Osteoblast (primary cell): ENCODE results near the gene FKBP6. TPM values are rescaled to one million over a fixed set of nuclear protein-coding genes. Genes with fewer than 3 reads are reported as not detected.
"Not testable (repeated sequence)": the region's sequence is repeated elsewhere in the genome, so short reads cannot be mapped to it uniquely, and the experiment has no call there.

Source experiments
- DNase-seq: peaks from one replicate; pipeline ENCODE4 v3.0.0; 2011; ENCODE audit warnings: low spot score, mixed read lengths; ENCODE audit not compliant: insufficient read length; ENCODE audit errors: missing footprints
- H2AFZ ChIP-seq: 2 replicates; pipeline ENCODE4 v1.6.0; 2011; ENCODE audit warnings: mild to moderate bottlenecking, low read length
- H3K27ac ChIP-seq: 2 replicates; pipeline ENCODE4 v1.5.1; 2011; ENCODE audit warnings: mild to moderate bottlenecking, low read depth, low read length, moderate library complexity
- H3K27me3 ChIP-seq: 2 replicates; pipeline ENCODE4 v1.6.0; 2012; ENCODE audit warnings: mild to moderate bottlenecking, control low read depth, inconsistent platforms, low read length, moderate library complexity; ENCODE audit not compliant: insufficient read depth
- H3K36me3 ChIP-seq: 2 replicates; pipeline ENCODE4 v1.5.1; 2011; ENCODE audit warnings: mild to moderate bottlenecking, low read length, control low read depth, moderate library complexity; ENCODE audit not compliant: insufficient read depth
- H3K4me1 ChIP-seq: 2 replicates; pipeline ENCODE4 v1.5.1; 2011; ENCODE audit warnings: mild to moderate bottlenecking, low read length, control low read depth, moderate library complexity; ENCODE audit not compliant: insufficient read depth
- H3K4me2 ChIP-seq: 2 replicates; pipeline ENCODE4 v1.6.0; 2011; ENCODE audit warnings: mild to moderate bottlenecking, low read length; ENCODE audit not compliant: insufficient read depth
- H3K4me3 ChIP-seq: fragments of 200-600 bp; sonication (generic); 3 replicates; pipeline ENCODE4 v1.5.1; 2012; ENCODE audit warnings: mild to moderate bottlenecking, low read length, inconsistent platforms; ENCODE audit not compliant: insufficient read depth
- H3K79me2 ChIP-seq: 2 replicates; pipeline ENCODE4 v1.6.0; 2012; ENCODE audit warnings: mild to moderate bottlenecking, low read length, control low read depth, inconsistent platforms; ENCODE audit not compliant: insufficient read depth
- H3K9me3 ChIP-seq: 2 replicates; pipeline ENCODE4 v1.5.1; 2011; ENCODE audit warnings: low read depth, low read length, control low read depth
- H4K20me1 ChIP-seq: 2 replicates; pipeline ENCODE4 v1.6.0; 2012; ENCODE audit warnings: mild to moderate bottlenecking, low read length, control low read depth; ENCODE audit not compliant: insufficient read depth
- CTCF ChIP-seq: IDR thresholded peaks from 2 replicates; pipeline ENCODE4 v1.5.1; 2011; ENCODE audit warnings: mild to moderate bottlenecking, low read depth, low read length, moderate library complexity; ENCODE audit errors: extremely low read depth
- total RNA-seq: library from RNA; depleted of rRNA; stranded (reverse); fragments of >200 nt; gene quantifications from 2 replicates; pipeline ENCODE4 v1.2.3, GENCODE V29; 2012

Gene FKBP6
- total RNA-seq, 1 donor = not detected

GRCh38 chr7:73324081-73324845 lies 3.7 kb upstream of the FKBP6 start:
- Histone ChIP-seq H3K4me3 (peak overlapping the region; percentile 49), H2AFZ (peak overlapping the region; percentile 65), H3K4me2 (peak overlapping the region; percentile 72)
- DNase-seq = peak; percentile 98
- not testable (repeated sequence) for H3K4me1 ChIP-seq, H3K79me2 ChIP-seq, H3K36me3 ChIP-seq, H3K27me3 ChIP-seq, H3K9me3 ChIP-seq, H3K27ac ChIP-seq, H4K20me1 ChIP-seq
- TF ChIP-seq CTCF = peak; percentile 45

GRCh38 chr7:73325424-73325823 lies 2.5 kb upstream of the FKBP6 start:
- H3K27me3 ChIP-seq, H3K36me3 ChIP-seq, H3K27ac ChIP-seq, H2AFZ ChIP-seq, H4K20me1 ChIP-seq, DNase-seq, H3K4me3 ChIP-seq, H3K4me1 ChIP-seq, H3K79me2 ChIP-seq, H3K4me2 ChIP-seq, H3K9me3 ChIP-seq: not testable (repeated sequence)

- not testable (repeated sequence) for H3K36me3 ChIP-seq, H3K27ac ChIP-seq, H3K9me3 ChIP-seq, H4K20me1 ChIP-seq, DNase-seq, H3K27me3 ChIP-seq, H3K79me2 ChIP-seq, H3K4me3 ChIP-seq, H3K4me1 ChIP-seq, H2AFZ ChIP-seq, H3K4me2 ChIP-seq
Observed at GRCh38 chr7:73327449-73327848, 512 bp upstream of the FKBP6 start.

GRCh38 chr7:73328696-73329095 lies 735 bp downstream of the FKBP6 start:
- peaks cover 10% of the 10 kb centered on the region for H3K27me3 ChIP-seq
- H3K36me3 ChIP-seq = no peaks in the 10 kb centered on the region
- no peaks in the 10 kb centered on the region for H3K9me3 ChIP-seq
- no peak overlapping the region for H2AFZ ChIP-seq
- no peaks in the 10 kb centered on the region for H4K20me1 ChIP-seq
- H3K4me3 ChIP-seq = no peak overlapping the region
- H3K4me2 ChIP-seq = no peak overlapping the region
- H3K79me2 ChIP-seq = no peaks in the 10 kb centered on the region
- TF ChIP-seq CTCF = no peak
- DNase-seq = no peak
- H3K4me1 ChIP-seq = peaks cover 5% of the 10 kb centered on the region
- H3K27ac ChIP-seq = no peak overlapping the region

GRCh38 chr7:73329861-73330581 lies 2.1 kb downstream of the FKBP6 start:
- Histone ChIP-seq H3K4me1 (peaks cover 5% of the 10 kb centered on the region), H3K27ac (no peak overlapping the region), H4K20me1 (no peaks in the 10 kb centered on the region), H3K36me3 (no peaks in the 10 kb centered on the region), H3K4me2 (peak overlapping the region; percentile 34), H3K27me3 (peaks cover 17% of the 10 kb centered on the region), H3K9me3 (no peaks in the 10 kb centered on the region), H3K4me3 (no peak overlapping the region), H2AFZ (peak overlapping the region; percentile 56), H3K79me2 (no peaks in the 10 kb centered on the region)
- no peak for TF ChIP-seq CTCF
- peak; percentile 94 for DNase-seq
